Suprapubic skin (tissue), 4 donors: ENCODE data around the gene WNK2.

Experiments
- CTCF ChIP-seq, 2 donors: fragments of 200-600 bp in 1 of 2; fragments of 450-650 bp in 1 of 2; sonication (generic) in 1 of 2; IDR thresholded peaks; one replicate each; pipeline ENCODE4 v1.5.1; 2016 to 2019; ENCODE audit warnings: antibody characterized with exemption in 2 of 2, mild to moderate bottlenecking in 1 of 2, moderate library complexity in 1 of 2
- EP300 ChIP-seq: sonication (generic); formaldehyde crosslinking; IDR thresholded peaks from one replicate; pipeline ENCODE4 v1.6.1; 2017; ENCODE audit warnings: antibody characterized with exemption
- POLR2AphosphoS5 ChIP-seq, 3 donors: sonication (generic); formaldehyde crosslinking; IDR thresholded peaks; one replicate each; pipeline ENCODE4 v1.6.1; 2017; ENCODE audit warnings: antibody characterized with exemption in 3 of 3

GRCh38 chr9:93134740-93135444 lies 49.0 kb upstream of the WNK2 start:
- TF ChIP-seq POLR2AphosphoS5 (IDR thresholded peaks at IDR 0.05) (no peak), CTCF (IDR thresholded peaks at IDR 0.05) (no peak), EP300 (no peak)
